22Rv1 (cell line): ENCODE results near the gene GPR27.

Source experiments
- H3K27ac ChIP-seq: fragments of 450-650 bp; 2 replicates; pipeline ENCODE4 v1.5.1; 2017
- ZFX ChIP-seq: fragments of 450-650 bp; IDR thresholded peaks from 2 replicates; pipeline ENCODE4 v1.6.1; 2017; ENCODE audit warnings: antibody characterized with exemption, borderline replicate concordance
- TF ChIP-seq, protein P1 (sequence below): fragments of 450-650 bp; IDR thresholded peaks from 2 replicates; pipeline ENCODE4 v1.5.1; 2017; ENCODE audit warnings: mild to moderate bottlenecking

Gene GPR27

DNA sequence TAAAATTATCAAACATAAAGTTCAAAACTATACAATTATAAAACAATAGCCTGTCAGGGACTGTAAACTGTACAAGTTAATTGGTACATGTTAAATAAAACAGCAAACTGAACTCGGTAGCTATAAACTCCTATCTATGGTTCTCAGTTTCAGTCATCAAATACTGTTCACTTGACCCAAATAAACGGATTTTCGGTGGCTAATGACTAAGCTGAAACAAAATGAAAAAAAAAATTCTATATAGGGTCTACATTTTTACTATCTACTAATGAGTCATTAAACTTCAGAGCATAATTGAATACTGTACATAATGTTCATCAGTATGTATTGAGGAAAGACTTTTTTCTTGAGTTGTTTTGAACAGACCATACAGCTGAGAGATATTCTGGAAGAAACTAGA lies 24.7 kb downstream of the GPR27 start:
- no peak overlapping the region for H3K27ac ChIP-seq
- TF ChIP-seq, protein P1, sequence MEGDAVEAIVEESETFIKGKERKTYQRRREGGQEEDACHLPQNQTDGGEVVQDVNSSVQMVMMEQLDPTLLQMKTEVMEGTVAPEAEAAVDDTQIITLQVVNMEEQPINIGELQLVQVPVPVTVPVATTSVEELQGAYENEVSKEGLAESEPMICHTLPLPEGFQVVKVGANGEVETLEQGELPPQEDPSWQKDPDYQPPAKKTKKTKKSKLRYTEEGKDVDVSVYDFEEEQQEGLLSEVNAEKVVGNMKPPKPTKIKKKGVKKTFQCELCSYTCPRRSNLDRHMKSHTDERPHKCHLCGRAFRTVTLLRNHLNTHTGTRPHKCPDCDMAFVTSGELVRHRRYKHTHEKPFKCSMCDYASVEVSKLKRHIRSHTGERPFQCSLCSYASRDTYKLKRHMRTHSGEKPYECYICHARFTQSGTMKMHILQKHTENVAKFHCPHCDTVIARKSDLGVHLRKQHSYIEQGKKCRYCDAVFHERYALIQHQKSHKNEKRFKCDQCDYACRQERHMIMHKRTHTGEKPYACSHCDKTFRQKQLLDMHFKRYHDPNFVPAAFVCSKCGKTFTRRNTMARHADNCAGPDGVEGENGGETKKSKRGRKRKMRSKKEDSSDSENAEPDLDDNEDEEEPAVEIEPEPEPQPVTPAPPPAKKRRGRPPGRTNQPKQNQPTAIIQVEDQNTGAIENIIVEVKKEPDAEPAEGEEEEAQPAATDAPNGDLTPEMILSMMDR, result no peak
- no peak for TF ChIP-seq ZFX

- TF ChIP-seq, protein P1, result no peak
- no peak overlapping the region for H3K27ac ChIP-seq
Observed at GRCh38 chr3:71779674-71780377, 26.2 kb downstream of the GPR27 start.

DNA sequence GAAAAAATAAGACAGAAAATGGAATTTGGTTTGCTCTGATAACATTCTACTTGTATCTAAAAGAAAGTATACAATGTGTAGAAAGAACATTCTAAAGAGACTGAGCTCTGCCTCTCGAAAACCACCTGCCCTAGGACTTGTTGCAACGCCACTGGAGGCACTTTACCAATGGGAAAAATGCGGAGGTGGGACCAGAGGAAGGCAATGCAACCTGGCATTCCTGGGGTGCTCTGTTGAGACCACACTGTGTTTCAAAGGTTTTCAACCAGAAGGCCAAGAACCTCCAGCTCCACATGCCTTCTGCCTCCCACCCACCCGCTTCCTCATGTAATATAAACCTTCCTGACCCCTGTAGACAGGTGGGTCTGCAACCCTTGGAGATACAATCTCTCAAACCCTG lies 26.8 kb downstream of the GPR27 start:
- H3K27ac ChIP-seq, result no peak overlapping the region
- TF ChIP-seq ZFX, result no peak
- TF ChIP-seq, protein P1, result no peak

DNA sequence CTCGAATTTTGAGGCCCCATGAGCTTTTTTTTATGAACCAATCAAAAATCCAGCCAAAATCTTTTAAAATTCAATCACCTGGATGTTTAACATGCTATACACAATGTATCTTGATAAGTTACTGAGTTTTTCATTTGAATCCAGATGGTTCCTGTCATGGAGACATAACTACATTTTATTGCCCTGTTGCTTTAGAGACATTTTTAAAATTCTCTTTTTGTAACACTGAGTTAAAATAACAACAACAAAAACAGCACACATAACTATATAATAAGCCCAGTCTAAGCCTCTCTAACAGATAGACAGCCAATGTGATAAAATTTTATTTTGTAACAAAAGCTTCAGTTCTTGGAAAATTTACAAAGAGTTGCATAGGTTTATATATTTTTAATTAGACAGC lies 29.5 kb downstream of the GPR27 start:
- TF ChIP-seq ZFX, result no peak
- TF ChIP-seq, protein P1, result no peak
- H3K27ac ChIP-seq, result no peak overlapping the region

- H3K27ac ChIP-seq, result no peak overlapping the region
- TF ChIP-seq, protein P1, result no peak
- TF ChIP-seq ZFX, result no peak
Observed at GRCh38 chr3:71784201-71784913, 30.7 kb downstream of the GPR27 start.

DNA sequence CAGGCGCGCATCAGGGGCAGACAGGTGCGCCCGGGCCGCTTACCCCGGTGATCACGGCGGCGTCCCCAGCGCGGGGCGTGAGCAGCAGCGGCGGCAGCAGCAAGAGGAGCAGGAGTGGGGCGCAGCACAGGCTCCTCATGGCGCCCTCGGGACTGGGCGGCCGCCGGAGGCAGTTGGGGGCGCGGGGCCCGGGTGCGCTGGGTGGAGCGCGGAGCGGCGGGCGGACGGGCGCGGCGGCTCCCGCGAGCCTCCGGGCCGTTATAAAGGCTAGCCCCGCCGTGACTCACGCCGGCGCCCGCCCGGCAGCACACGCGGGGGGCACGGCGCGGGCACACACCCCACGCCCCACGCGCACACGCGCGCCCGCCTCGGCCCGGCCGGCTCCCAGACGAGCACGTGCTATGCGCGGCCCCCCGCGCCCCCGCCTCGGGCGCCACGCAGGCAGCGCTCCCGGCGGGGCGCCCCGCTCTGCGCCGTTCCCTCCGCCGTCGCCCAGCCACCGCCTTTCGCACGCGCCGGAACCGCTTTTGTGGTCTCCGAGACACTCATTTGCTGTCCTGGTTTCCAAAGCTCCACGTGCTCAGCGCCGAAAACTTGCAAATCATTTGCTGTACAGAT lies 31.4 kb downstream of the GPR27 start, which contains the start of gene PROK2:
TSS of gene PROK2 (minus strand) at position 235 of the 618 bp plus-strand sequence. CDS start at position 139, 96 bp downstream.
- H3K27ac ChIP-seq, result no peak within 1 kb of the TSS
- TF ChIP-seq, protein P1, result no peak
- TF ChIP-seq ZFX, result no peak
